ENCODE data around the gene DUSP22.
"Not testable (repeated sequence)": the region's sequence is repeated elsewhere in the genome, so short reads cannot be mapped to it uniquely, and the experiment has no call there.

DNA sequence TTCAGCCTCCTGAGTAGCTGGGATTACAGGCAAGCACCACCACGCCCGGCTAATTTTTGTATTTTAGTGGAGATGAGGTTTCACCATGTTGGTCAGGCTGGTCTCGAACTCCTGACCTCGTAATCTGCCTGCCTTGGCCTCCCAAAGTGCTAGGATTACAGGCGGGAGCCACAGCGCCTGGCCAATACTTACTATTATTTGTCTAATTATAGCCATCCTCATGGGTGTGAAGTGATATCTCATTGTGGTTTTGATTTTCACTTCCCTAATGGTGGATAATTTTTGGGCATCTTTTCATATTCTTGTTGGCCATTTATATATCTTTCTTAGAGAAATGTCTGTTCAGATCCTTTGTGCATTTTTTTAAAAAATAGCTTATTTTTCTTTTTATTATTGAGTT is 44.2 kb upstream of the DUSP22 start:
- TF ChIP-seq, protein P1, sequence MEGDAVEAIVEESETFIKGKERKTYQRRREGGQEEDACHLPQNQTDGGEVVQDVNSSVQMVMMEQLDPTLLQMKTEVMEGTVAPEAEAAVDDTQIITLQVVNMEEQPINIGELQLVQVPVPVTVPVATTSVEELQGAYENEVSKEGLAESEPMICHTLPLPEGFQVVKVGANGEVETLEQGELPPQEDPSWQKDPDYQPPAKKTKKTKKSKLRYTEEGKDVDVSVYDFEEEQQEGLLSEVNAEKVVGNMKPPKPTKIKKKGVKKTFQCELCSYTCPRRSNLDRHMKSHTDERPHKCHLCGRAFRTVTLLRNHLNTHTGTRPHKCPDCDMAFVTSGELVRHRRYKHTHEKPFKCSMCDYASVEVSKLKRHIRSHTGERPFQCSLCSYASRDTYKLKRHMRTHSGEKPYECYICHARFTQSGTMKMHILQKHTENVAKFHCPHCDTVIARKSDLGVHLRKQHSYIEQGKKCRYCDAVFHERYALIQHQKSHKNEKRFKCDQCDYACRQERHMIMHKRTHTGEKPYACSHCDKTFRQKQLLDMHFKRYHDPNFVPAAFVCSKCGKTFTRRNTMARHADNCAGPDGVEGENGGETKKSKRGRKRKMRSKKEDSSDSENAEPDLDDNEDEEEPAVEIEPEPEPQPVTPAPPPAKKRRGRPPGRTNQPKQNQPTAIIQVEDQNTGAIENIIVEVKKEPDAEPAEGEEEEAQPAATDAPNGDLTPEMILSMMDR (IDR thresholded peaks at IDR 0.05; ENCODE audit: poor library complexity) = not testable (repeated sequence)
- TF ChIP-seq EZH2 (IDR thresholded peaks at IDR 0.05; ENCODE audit: borderline replicate concordance); EZH2phosphoT487 (IDR thresholded peaks at IDR 0.05; ENCODE audit: low read depth, severe bottlenecking, unreplicated experiment): not testable (repeated sequence)

Measured in hepatocyte (in vitro differentiated cells).